Activated naive CD4-positive, alpha-beta T cell treated with anti-CD3 and anti-CD28 coated beads, Interleukin-2, amount 10 ng/mL, durations not matched to agents 7 days and 5 days (primary cell): ENCODE results near the gene PIK3R6.
A peak's percentile ranks its signal among the peaks of the same experiment; 100 is the strongest.

ENCODE experiments used
- CTCF ChIA-PET: fragments of 350-600 bp; sonication (Branson Sonifier 250); formaldehyde crosslinking; loops from one replicate; lab custom pipeline; 2021; ENCODE audit warnings: antibody characterized with exemption; lab: Charles Lee
- DNase-seq: peaks from one replicate; pipeline ENCODE4 v3.0.0-alpha.2; 2020
- H3K27ac Mint-ChIP-seq: one replicate; pipeline ENCODE4 v1.8.0; 2021; ENCODE audit warnings: mild to moderate bottlenecking, moderate library complexity, mixed read lengths
- H3K27me3 Mint-ChIP-seq: one replicate; pipeline ENCODE4 v1.8.0; 2021; ENCODE audit warnings: mild to moderate bottlenecking, mixed read lengths
- H3K36me3 Mint-ChIP-seq: one replicate; pipeline ENCODE4 v1.8.0; 2021; ENCODE audit warnings: mixed read lengths
- H3K4me1 Mint-ChIP-seq: one replicate; pipeline ENCODE4 v1.8.0; 2021; ENCODE audit warnings: mixed read lengths
- H3K4me3 Mint-ChIP-seq: one replicate; pipeline ENCODE4 v1.8.0; 2021; ENCODE audit warnings: mild to moderate bottlenecking, moderate library complexity, mixed read lengths
- H3K9me3 Mint-ChIP-seq: one replicate; pipeline ENCODE4 v1.8.0; 2021; ENCODE audit warnings: mixed read lengths

Gene PIK3R6

GRCh38 chr17:8791910-8792270 is 75.6 kb downstream of the PIK3R6 start:
- no peaks in the 10 kb centered on the region for H3K4me1 Mint-ChIP-seq
- H3K9me3 Mint-ChIP-seq, result peaks cover 2% of the 10 kb centered on the region
- no peak overlapping the region for H3K27ac Mint-ChIP-seq
- CTCF ChIA-PET, result interaction anchor here (0.9 kb wide), 1 partner anchor 206 kb away, joined by 3 read pairs; no protein-coding TSS in a partner anchor
- no peak for DNase-seq
- H3K27me3 Mint-ChIP-seq, result peaks cover 18% of the 10 kb centered on the region
- H3K36me3 Mint-ChIP-seq, result no peaks in the 10 kb centered on the region
- no peak overlapping the region for H3K4me3 Mint-ChIP-seq

DNA sequence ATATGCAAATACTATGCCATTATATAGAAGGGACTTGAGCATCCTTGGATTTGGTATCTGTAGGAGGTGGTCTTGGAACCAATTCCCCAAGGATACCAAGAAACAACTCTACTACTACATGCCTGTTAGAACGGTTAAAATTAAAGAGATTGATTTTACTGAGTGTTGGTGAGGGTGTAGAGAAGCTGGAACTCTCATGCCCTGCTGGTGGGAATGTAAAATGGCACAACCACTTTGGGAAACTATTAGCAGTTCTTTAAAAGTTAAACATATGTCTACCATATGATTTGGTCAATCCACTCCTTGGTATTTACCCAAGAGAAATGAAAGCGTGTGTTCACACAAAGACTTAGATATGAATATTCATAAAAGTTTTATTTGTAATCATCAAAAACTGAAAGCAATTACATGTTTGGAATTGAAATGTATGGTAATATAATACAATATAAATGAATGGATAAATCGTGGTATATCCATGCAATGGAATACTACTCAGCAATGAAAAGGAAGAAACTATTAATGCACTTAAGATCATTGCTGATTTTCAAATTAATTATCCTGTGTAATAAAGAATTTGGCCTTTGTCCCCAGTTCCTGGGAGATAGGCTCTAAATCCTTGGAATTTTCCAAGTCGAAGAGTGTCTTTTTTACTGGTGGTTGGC is 76.1 kb downstream of the PIK3R6 start:
- Mint-ChIP-seq H3K4me3 (no peak overlapping the region), H3K27me3 (peaks cover 15% of the 10 kb centered on the region), H3K4me1 (no peaks in the 10 kb centered on the region), H3K9me3 (peaks cover 2% of the 10 kb centered on the region), H3K27ac (no peak overlapping the region), H3K36me3 (no peaks in the 10 kb centered on the region)
- CTCF ChIA-PET, result interaction anchor here (0.9 kb wide), 1 partner anchor 206 kb away, joined by 3 read pairs; no protein-coding TSS in a partner anchor
- DNase-seq, result no peak

- Mint-ChIP-seq H3K4me1 (no peaks in the 10 kb centered on the region), H3K27me3 (peaks cover 18% of the 10 kb centered on the region), H3K4me3 (no peak overlapping the region), H3K36me3 (no peaks in the 10 kb centered on the region), H3K27ac (no peak overlapping the region), H3K9me3 (peaks cover 2% of the 10 kb centered on the region)
- CTCF ChIA-PET, result interaction anchor here (0.8 kb wide), 1 partner anchor 208 kb away, joined by 3 read pairs; no protein-coding TSS in a partner anchor
- no peak for DNase-seq
Measured at GRCh38 chr17:8789743-8790142, 77.7 kb downstream of the PIK3R6 start.

DNA sequence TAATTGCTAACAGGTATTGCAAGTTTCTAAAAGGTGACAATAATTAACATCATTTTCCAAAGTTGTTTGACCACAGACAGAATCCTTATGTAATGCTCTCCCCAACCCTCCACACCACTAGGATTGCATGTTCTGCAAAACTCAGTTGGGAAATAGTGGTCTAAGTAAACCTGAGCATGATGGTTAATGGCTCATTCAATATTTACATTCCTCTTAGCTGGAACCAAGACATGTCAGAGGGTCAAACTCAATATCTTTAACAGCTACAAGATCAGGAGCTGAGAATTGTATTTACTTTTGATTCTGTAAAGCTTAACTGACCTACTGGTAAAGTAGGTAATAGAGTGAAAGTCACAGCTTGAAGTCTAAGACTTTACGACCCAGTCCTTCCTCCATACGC is 78.5 kb downstream of the PIK3R6 start:
- Mint-ChIP-seq H3K4me1 (no peaks in the 10 kb centered on the region), H3K4me3 (no peak overlapping the region), H3K36me3 (no peaks in the 10 kb centered on the region), H3K27me3 (peaks cover 17% of the 10 kb centered on the region), H3K27ac (no peak overlapping the region), H3K9me3 (peaks cover 2% of the 10 kb centered on the region)
- DNase-seq, result no peak
- CTCF ChIA-PET, result no interaction called here

DNA sequence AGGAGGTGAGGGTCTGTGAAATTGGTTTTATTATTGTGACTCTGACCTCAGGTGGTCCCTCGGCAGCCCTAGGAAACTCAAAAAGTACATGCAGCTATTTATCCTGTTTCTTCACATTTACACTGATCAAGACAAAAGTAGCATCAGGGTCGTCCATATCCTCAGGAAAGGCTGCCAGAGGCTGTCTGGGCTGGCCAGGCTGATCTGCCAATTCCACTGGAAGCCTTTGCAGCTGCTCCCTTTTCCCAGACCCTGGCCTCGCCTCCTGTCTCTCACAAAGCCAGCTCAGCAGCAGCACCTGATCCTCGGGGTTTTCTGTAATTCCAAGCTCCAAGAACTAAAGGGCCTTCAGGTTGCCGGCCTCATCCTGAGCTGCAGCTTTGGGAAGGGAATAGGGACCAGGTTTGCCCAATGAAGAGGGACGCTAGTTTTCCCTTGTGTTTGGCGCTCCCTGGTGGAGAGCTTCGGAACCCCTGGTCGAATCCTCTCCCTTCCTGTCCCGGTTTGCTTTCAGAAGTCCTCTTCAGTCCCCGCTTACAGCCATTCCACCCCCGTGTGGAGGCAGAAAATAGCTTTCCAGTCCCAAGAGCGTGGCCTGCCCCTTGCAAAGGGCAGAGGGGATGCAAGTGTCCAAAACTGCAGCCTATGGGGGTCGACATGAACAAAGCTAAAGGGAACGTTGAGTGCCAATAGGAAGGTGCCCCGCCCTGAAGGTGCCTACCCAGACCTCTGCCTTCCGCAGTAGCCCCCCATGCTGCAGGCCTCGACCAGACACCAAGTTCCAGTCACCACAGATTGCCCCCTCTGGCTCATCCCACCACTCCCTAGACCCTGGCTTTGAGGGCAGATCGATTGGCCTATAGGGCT is 81.7 kb downstream of the PIK3R6 start:
- no peak overlapping the region for H3K27ac Mint-ChIP-seq
- H3K4me1 Mint-ChIP-seq, result no peaks in the 10 kb centered on the region
- H3K4me3 Mint-ChIP-seq, result no peak overlapping the region
- CTCF ChIA-PET, result interaction anchor here (0.7 to 3.0 kb wide), 33 partner anchors 8 to 724 kb away, joined by 3 to 17 read pairs (median 4); partner anchors contain the start of genes NDEL1 and PIK3R6
- DNase-seq, result peak; percentile 77
- H3K9me3 Mint-ChIP-seq, result no peaks in the 10 kb centered on the region
- H3K36me3 Mint-ChIP-seq, result no peaks in the 10 kb centered on the region
- peaks cover 17% of the 10 kb centered on the region for H3K27me3 Mint-ChIP-seq

DNA sequence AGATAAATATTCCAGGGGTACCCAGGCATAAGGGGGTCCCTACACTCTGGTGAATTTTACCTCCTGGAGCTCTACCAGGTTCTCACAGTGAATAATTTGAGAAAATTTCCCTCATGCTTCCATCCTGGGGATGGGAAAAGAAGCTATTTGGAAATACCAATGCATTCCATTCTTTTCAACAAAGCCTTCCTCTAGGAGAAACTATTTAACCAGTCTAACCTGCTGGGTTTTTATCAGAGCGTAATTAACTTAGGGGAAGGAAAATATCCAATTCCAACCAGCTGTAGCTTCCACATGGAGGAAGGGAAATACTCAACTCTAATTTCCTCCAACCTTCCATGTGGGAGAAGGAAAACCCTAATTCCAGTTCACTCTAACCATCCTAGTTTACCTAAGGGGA is 85.3 kb downstream of the PIK3R6 start:
- DNase-seq, result no peak
- H3K27me3 Mint-ChIP-seq, result peaks cover 19% of the 10 kb centered on the region
- CTCF ChIA-PET, result interaction anchor here (0.6 to 1.1 kb wide), 2 partner anchors 25 to 490 kb away, joined by 3 read pairs; no protein-coding TSS in a partner anchor
- H3K27ac Mint-ChIP-seq, result no peak overlapping the region
- H3K4me3 Mint-ChIP-seq, result no peak overlapping the region
- H3K9me3 Mint-ChIP-seq, result no peaks in the 10 kb centered on the region
- no peaks in the 10 kb centered on the region for H3K4me1 Mint-ChIP-seq
- H3K36me3 Mint-ChIP-seq, result no peaks in the 10 kb centered on the region

- Mint-ChIP-seq H3K27me3 (peaks cover 23% of the 10 kb centered on the region), H3K36me3 (no peaks in the 10 kb centered on the region), H3K27ac (no peak overlapping the region), H3K4me1 (no peaks in the 10 kb centered on the region), H3K9me3 (no peaks in the 10 kb centered on the region), H3K4me3 (no peak overlapping the region)
- no peak for DNase-seq
- CTCF ChIA-PET, result interaction anchor here (0.6 kb wide), 1 partner anchor 489 kb away, joined by 3 read pairs; no protein-coding TSS in a partner anchor
Measured at GRCh38 chr17:8781776-8782175, 85.7 kb downstream of the PIK3R6 start.

DNA sequence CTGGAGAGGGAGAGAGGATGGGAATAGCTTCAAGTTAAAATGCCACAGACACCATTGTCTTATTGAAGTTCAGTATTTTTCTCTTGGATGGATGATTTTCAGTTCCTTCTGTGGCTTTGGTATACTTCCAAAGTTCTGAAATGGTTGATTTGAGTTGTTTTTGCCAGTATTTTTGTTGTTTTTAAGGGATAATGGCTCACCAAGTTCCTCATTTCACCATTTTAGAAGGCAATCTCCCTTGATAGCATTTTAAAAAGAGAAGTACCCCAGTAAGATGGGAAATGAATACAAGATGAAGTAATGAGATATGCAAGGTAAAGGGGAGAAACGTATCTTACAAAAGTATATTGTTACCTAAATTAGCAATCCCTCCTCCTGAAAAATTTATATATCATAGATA is 90.6 kb downstream of the PIK3R6 start:
- Mint-ChIP-seq H3K27ac (no peak overlapping the region), H3K27me3 (peaks cover 28% of the 10 kb centered on the region), H3K9me3 (no peaks in the 10 kb centered on the region), H3K4me3 (no peak overlapping the region), H3K4me1 (no peaks in the 10 kb centered on the region), H3K36me3 (no peaks in the 10 kb centered on the region)
- CTCF ChIA-PET, result interaction anchor here (2.2 kb wide), 1 partner anchor 9 kb away, joined by 17 read pairs; no protein-coding TSS in a partner anchor
- DNase-seq, result no peak

DNA sequence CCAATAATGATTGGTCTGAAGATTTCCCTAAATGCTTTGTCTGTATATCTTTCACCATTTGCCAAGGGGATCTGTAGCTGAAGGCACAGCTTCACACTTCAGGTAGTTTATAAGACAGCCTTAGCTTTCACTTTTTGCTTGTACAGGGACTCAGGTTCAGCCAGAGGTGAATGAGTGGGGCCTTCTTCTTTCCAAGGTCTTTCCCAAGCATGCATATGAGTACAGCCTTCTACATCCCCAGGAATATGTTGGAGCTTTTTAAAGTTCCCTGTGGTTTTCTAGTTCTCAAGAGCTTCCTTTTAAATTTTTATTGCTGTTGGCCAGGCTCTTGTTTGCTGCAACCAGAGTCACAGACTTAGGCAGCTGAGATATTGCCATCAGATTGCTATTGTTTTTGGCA is 91.2 kb downstream of the PIK3R6 start:
- Mint-ChIP-seq H3K27me3 (peaks cover 28% of the 10 kb centered on the region), H3K27ac (no peak overlapping the region), H3K36me3 (no peaks in the 10 kb centered on the region), H3K4me3 (no peak overlapping the region), H3K9me3 (no peaks in the 10 kb centered on the region), H3K4me1 (no peaks in the 10 kb centered on the region)
- CTCF ChIA-PET, result interaction anchor here (0.6 to 2.2 kb wide), 2 partner anchors 9 to 117 kb away, joined by 3 to 17 read pairs; no protein-coding TSS in a partner anchor
- DNase-seq, result no peak

DNA sequence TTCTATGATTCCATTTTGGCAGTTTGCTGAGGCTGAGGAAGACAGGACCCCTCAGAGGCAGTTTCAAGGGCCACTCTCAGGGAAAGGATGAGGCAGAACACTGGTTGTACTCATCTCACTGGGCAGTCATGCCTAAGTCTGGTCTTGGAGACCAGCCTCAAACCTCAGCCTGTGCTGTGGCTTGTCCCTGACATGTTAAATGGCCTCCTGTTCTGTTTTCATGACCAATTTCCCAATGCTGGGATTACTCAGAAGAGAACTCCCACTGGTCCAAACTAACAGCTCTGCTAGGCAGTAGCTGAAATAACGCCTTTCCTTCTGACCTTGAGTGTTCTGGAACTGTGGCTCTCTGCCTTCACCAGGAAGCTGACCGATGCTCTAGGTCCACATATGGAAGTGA is 100.7 kb downstream of the PIK3R6 start:
- Mint-ChIP-seq H3K4me3 (no peak overlapping the region), H3K4me1 (no peaks in the 10 kb centered on the region), H3K9me3 (no peaks in the 10 kb centered on the region), H3K27ac (no peak overlapping the region), H3K27me3 (peaks cover 26% of the 10 kb centered on the region), H3K36me3 (no peaks in the 10 kb centered on the region)
- CTCF ChIA-PET, result no interaction called here
- no peak for DNase-seq

- H3K27ac Mint-ChIP-seq, result no peak overlapping the region
- H3K27me3 Mint-ChIP-seq, result peaks cover 36% of the 10 kb centered on the region
- H3K4me1 Mint-ChIP-seq, result no peaks in the 10 kb centered on the region
- CTCF ChIA-PET, result no interaction called here
- H3K4me3 Mint-ChIP-seq, result no peak overlapping the region
- H3K9me3 Mint-ChIP-seq, result no peaks in the 10 kb centered on the region
- H3K36me3 Mint-ChIP-seq, result no peaks in the 10 kb centered on the region
- DNase-seq, result no peak
Measured at GRCh38 chr17:8762012-8762411, 105.5 kb downstream of the PIK3R6 start.

DNA sequence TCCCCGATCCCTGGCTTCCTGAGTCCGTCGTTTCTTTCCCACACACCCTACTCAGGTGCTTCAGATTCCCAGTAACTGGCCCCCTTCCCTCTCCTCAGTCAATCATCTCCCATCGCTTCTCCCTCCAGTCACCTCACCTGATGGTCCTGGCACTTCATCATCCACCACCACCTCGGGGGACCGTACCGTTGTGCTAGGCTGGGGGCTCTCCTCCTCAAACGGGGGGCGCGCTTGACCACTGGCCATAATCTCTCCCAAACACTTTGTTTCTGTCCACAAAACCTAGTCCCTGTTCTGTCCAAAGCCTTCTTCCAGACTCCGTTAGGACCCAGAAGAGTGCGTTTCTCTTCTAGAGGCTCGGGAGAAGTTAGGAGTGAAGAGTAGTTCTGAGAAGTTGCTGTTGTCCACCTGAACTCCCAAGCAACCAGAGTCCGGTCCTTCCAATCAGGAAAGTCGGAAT is 109.3 kb downstream of the PIK3R6 start, which contains the start of gene SPDYE4:
SPDYE4 (minus strand) TSS at position 410 of the 460 bp plus-strand sequence; CDS start at position 246, 164 bp downstream.
- no peak within 1 kb of the TSS for H3K27ac Mint-ChIP-seq
- no peaks in the 10 kb centered on the region for H3K36me3 Mint-ChIP-seq
- H3K27me3 Mint-ChIP-seq, result peaks cover 46% of the 10 kb centered on the region
- H3K4me1 Mint-ChIP-seq, result no peaks in the 10 kb centered on the region
- CTCF ChIA-PET, result interaction anchor here (1.0 to 1.3 kb wide), 2 partner anchors 17 to 177 kb away, joined by 3 to 5 read pairs; no protein-coding TSS in a partner anchor
- DNase-seq, result no peak
- H3K9me3 Mint-ChIP-seq, result no peaks in the 10 kb centered on the region
- H3K4me3 Mint-ChIP-seq, result no peak within 1 kb of the TSS

DNA sequence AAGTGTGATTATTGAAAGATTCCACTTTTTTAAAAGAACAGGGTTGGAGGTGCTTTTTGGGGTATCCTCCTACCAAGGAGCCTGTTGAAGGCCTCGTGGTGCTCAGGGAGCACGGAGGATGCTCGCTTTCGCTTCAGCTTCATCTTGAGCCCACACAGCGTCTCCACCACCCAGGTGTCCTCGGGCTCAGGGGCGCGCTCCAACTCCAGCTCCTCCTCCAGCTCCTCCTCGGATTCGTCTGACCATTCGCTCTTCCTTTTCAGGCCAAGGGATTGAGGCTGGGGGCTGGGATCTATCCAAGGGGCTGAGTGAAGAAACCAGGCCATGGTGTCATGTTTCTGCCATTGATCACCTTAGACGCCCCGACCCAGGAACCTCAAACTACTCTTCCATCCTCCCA is 110.3 kb downstream of the PIK3R6 start:
- CTCF ChIA-PET, result interaction anchor here (1.0 to 1.3 kb wide), 4 partner anchors 16 to 176 kb away, joined by 3 to 7 read pairs (median 4); no protein-coding TSS in a partner anchor
- Mint-ChIP-seq H3K9me3 (no peaks in the 10 kb centered on the region), H3K27me3 (peaks cover 42% of the 10 kb centered on the region), H3K36me3 (no peaks in the 10 kb centered on the region), H3K4me1 (no peaks in the 10 kb centered on the region), H3K27ac (no peak overlapping the region), H3K4me3 (no peak overlapping the region)
- DNase-seq, result no peak
